Embryonic facial prominence (tissue), 1 donor: Measurements from ENCODE around the gene SIVA1.

ENCODE experiments used
- DNase-seq: peaks from one replicate; pipeline ENCODE4 v3.0.0-alpha.2; 2016; ENCODE audit errors: extremely low spot score

The SIVA1 gene

DNA sequence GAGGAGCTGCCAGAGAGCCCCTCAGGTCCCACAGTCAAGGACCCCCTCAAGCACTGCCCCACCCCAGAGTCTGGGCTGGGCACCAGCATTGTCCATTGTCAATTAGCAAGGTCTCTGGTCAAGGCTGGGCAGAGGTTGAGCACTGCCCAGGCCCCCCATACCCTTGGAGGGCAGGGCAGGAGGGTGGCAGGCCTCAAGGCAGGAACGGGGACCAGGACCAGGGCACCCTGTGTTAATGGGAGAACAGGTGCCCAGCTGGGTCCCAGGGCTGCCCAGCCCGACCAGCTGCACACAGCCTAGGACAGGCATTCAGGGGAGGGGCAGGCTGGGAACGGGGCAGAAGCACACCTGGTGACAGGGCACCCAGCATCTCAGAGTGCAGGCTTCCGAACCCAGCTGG, 18.4 kb downstream of the SIVA1 start:
- no peak for DNase-seq

- no peak for DNase-seq
Observed at GRCh38 chr14:104771918-104772706, 19.2 kb downstream of the SIVA1 start.

DNA sequence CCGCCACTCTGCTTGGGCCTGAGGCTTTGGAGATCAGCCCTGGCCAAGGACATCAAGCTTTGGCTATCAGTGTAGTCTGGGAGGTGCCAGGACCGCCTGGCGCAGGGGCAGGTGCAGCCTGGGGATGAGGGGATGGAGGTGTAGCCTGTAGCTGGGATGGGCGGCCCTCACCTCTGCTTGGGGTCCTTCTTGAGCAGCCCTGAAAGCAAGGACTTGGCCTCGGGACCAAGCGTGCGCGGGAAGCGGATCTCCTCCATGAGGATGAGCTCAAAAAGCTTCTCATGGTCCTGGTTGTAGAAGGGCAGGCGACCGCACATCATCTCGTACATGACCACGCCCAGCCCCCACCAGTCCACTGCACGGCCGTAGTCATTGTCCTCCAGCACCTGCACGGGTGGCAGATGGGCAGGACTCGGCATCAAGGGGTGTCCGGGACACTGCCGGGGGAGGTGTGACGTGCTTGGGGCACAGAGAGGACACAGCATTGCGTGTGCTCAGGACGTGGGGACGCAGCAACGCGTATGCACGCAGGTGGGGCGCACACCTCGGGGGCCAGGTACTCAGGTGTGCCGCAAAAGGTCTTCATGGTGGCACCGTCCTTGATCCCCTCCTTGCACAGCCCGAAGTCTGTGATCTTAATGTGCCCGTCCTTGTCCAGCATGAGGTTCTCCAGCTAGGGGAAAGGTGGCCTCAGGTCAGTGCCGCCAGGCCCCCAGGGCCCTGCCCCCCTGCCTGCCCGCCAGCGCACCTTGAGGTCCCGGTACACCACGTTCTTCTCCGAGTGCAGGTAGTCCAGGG, 20.0 kb downstream of the SIVA1 start:
- no peak for DNase-seq

DNA sequence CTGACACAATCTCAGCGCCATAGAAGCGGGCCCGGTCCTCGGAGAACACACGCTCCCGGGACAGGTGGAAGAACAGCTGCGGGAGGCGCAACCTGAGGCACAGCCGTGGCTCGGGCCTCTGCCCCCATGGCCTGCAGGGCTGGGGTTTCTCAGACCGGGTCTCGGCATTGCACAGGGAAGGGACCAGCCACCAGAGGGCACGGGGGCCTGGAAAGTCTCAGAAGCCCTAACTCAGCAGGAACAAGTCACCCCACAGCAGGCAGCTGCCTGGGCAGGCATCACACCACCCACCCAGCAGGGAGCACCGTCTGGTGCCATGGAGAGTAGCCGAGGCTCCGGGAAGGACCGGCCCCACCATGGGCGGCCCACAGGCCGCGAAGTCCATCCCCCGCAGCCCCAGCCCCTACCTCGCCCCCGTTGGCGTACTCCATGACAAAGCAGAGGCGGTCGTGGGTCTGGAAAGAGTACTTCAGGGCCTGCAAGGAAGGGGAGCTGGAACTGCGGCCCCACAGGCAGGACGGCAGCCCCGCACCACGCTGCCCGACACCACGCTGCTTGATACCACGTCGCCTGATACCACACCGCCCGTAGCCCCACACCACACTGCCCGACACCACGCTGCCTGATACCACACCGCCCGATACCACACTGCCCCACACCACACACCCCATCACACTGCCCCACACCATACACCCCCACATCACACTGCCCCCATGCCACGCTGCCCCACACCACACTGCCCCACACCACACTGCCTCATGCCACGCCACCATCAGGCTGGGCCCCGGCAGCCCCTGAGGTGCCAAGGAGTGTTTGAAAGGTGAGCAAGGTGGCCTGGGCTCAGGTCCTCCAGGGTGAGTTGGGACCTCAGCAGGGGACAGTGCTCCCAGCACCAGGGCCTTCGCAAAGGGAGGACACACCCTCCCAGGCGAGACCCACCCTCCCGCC, 20.8 kb downstream of the SIVA1 start:
- DNase-seq: no peak

DNA sequence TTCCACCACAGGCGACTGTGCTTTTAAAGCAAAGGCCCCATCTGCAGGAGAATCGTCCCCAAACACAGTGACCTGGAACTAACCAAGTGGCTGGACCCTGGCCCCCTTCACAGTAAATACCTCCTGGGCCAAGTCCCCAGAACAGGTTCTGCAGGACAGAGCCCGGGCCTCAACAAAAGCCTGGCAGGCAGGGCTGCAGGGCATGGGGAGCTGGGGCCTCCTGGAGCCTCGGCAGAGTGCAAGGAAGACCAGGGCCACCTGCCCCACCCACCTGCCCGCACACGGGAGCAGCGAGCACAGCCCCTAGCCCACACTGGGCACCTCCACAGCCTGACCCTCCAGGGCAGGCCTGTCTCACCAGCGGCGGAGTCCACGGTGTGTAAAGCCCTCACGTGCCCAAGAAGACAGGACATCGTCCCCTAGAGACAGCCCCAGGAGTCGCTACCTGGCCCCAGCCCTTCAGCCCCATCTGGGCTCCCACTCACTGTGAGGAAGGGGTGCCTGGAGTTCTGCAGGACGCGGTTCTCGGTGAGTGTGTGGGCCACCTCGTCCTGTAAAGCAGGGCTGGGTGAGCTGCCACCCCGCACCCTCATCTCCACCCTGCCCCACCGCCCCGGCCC, 21.6 kb downstream of the SIVA1 start:
- DNase-seq: no peak

DNA sequence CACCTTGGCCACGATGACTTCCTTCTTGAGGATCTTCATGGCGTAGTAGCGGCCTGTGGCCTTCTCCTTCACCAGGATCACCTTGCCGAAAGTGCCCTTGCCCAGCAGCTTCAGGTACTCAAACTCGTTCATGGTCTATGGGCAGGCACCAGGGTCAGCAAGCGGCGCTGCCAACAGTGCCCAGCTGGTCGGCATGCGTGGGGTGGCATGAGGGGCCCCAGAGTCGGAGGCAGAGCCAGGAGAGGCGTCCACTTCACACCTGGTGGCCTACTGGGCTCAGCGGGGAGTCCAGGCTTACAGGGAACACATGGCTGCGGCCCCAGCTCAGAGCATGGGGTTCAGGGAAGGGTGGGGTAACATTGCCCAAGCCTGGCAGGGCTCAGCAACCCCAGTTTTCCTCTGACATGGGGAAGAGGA, 22.1 kb downstream of the SIVA1 start:
- DNase-seq: no peak

- no peak for DNase-seq
Observed at GRCh38 chr14:104776481-104776880, 23.5 kb downstream of the SIVA1 start.

DNA sequence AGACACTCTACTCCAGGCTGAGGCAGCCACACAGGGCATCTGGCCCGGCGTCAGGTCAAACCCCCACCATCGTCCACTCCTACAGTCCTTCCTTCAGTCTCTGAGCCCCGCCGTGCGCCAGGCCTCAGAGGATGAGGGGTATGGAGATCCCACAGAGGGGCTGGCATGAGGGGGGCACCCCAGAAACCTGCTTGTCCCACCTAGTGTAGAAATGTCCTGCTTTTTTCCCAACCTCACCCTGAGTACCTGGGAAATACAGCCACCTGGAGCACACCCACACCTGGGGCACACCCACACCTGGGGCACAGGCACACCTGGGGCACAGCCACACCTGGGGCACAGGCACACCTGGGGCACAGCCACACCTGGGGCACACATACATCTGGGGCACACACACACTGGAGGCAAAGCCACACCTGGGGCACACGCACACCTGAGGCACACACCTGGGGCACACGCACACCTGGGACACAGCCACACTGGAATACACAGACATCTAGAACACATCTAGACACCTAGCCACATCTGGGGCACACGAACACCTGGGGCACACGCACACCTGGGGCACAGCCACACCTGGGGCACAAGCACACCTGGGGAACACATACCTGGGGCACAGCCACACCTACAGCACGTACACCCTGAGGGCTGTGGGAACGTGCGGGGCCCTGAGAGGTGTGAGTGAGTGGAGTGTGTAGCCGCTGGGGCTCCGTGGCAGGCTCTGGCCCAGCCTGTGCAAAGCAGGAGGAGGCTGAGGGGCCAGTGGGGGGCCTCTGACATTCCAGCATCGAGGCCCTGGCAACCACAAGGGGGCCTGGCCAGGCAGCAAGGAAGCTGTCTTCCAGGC, 24.2 kb downstream of the SIVA1 start:
- DNase-seq: no peak

DNA sequence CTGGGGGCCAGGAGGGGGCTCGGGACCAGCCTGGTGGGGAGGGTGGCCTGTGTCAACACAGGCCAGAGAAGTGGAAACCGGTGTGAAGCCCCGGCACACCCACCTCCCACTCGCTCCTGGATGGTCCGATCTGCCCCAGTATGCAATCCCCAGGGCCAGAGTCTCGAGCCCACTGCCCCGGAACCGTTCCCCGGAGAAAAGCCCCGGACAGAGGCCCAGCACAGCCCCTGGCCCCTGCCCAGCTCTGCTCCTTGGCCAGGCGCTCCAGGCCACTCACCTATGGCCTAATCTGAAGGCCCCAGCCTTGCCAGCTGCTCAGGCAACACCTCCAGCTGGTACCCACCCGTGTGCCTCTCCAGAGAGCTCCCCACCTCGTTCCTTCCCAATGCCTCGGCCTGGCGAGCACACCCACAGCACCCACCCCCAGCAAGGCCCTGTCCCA, 24.9 kb downstream of the SIVA1 start:
- no peak for DNase-seq

DNA sequence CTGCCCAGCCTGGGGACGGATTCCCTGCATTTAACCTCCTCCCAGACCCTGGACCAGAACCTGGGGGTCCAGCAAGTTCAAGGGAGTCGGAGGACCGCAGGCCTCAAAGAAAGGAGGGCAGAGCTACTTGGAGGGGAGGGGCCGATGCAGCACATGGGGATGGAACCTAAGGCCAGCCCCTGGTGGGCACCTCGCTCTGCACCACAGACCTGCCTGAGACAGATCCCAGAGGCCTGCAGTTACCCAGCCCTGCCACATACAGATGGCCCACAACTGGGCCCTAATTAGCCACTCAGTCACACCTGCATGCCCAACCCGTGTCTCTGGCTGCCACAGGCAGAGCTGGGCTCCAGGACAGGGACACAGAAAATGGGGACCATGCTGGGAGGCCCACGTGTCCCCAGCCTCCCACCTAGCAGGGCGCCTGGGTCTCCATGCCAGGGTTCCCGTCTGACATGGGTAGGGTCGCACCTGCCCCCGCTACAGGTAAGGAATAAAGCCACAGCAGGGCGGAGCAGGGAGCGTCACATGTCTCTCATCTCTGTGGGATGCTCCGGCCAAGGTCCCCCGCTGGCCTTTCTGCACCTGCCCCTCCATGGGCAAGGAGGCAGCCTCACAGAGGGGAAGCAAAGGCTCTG, 25.9 kb downstream of the SIVA1 start:
- no peak for DNase-seq

DNA sequence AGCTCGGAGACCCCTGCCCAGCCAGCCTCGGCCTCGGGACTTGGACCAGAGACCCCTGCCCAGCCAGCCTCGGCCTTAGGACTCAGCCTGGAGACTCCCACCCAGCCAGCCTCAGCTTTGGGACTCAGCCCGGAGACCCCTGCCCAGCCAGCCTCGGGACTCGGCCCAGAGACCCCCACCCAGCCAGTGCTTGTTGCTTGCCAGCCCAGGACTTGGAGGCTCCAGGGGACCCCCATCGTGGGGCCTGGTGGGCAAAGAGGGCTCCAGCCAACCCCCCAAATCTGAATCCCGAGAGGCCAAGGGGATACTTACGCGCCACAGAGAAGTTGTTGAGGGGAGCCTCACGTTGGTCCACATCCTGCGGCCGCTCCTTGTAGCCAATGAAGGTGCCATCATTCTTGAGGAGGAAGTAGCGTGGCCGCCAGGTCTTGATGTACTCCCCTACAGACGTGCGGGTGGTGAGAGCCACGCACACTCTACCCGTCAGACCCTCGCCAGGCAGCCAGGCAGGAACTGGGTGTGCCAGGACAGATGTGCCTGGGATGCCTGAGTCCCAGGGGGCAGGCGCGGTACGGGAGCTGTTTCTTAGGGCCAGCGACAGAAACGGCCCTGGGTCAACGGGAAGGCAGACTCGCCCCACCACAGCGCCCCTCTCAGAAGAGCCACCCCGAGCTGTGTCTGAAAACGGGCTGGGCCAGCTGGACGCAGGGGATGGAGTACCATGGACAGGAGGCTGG, 27.0 kb downstream of the SIVA1 start:
- DNase-seq: no peak

DNA sequence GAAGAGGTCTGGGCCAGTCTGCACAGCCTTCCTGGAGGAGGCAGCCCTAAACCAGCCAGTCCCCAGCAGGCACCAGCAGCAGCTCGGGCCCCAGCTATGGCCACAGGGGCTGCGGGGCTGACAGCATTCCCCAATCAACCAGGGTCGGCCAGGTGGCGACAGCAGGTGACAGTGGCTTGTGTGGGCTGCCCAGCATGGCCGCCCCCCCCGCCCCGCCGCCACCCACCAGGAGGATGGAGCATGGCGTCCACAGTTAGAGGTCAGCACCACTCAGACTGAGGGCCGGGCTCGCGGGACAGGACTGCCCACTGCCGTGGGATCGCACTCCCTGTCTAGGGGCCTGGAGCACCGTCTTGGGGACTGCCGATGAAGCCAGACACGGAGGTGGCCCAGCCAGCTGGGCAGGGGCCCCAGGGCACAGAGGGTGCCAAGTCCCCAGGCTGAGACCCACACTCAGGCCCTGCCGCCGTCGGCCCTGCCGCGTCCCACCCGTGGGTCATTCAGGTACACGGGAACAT, 27.6 kb downstream of the SIVA1 start:
- no peak for DNase-seq

GRCh38 chr14:104781271-104782077, 28.5 kb downstream of the SIVA1 start:
- DNase-seq: no peak

- DNase-seq: no peak
Observed at GRCh38 chr14:104782086-104782807, 29.3 kb downstream of the SIVA1 start.

- DNase-seq: no peak
Observed at GRCh38 chr14:104782808-104783139, 29.8 kb downstream of the SIVA1 start.

DNA sequence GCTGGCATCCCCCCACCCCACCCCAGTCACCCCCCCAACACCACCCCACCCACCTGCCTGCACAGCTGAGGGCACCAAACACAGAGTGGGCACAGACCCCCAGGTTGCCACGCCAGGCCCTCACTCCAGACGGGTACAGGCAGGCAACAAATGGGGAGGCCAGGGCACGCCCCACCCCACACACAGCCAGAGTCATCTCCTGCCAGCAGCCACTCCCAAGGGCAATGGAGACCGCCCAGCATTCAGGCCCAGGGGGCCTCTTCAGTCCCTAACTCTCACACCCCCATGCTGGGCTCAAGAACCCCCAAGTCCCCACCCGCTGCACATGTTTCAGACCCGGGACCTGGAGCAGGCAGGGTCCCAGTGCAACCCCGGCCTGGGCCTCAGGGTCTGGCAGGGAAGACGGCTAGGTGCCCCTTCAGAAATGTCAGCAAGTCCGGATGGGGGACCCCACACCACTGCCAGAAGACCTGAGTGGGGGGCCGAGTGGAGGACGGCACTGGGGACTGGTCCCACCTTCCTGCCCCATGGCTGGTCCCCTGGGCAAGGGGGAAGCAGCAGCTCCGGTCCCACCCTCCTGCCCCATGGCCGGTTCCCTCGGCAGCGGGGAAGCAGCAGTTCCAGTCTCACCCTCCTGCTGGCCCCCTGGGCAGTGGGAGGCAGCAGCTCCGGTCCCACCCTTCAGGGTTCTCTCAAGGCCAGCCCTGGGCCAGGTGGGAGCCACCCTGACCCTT, 30.7 kb downstream of the SIVA1 start:
- no peak for DNase-seq

- no peak for DNase-seq
Observed at GRCh38 chr14:104784218-104784568, 31.2 kb downstream of the SIVA1 start.
